22Rv1 (cell line): ENCODE data around the gene MICB.

Experiments used
- CTCF ChIP-seq: fragments of 450-650 bp; IDR thresholded peaks from 2 replicates; pipeline ENCODE4 v1.5.1; 2017; ENCODE audit warnings: mild to moderate bottlenecking
- ZFX ChIP-seq: fragments of 450-650 bp; IDR thresholded peaks from 2 replicates; pipeline ENCODE4 v1.6.1; 2017; ENCODE audit warnings: antibody characterized with exemption, borderline replicate concordance

DNA sequence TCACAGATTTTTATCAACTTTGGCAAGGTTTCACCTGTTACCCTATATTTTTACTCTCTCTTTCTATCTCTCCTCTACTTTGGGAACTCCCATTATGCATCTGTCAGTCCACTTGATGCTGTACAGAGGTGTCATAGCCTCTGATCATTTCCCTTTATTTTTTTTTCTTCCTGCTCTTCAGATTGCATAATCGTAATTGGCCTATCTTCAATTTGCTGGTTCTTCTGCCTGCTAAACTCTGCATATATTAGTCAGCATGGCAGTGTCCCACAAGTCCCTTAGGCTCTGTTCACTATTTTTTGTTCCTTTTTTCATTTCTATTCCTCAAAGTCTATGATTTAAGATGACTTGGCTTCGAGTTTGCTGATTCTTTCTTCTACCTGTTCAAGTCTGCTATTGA is 44.7 kb upstream of the MICB start:
- TF ChIP-seq CTCF (no peak), ZFX (no peak)
